Measurements from ENCODE around the gene HOXB1.
A peak's percentile ranks its signal among the peaks of the same experiment; 100 is the strongest.

Gene HOXB1

GRCh38 chr17:48554412-48555257, 23.8 kb upstream of the HOXB1 start:
- DNase-seq (ENCODE audit: low spot score): no peak

DNA sequence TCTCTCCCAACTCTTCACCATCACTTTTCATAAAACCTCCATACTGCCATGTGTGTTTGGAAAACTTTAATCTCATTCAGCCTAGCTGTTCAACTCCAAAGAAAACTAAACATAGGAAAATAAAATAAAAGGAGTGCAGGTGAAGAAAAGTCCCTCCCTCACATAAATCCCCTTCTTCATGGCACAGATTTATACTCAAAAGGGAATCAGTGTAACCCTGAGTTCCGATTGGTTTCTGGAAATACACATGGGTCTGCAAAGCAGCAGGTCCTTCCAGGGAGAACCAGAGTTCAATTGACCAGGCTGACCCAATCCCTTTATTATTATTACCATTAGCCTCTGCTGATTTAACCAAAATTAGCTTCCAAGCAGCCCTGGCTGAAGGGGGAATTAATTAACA, 23.0 kb upstream of the HOXB1 start:
- DNase-seq (ENCODE audit: low spot score): no peak

GRCh38 chr17:48553190-48553547, 22.4 kb upstream of the HOXB1 start:
- DNase-seq (ENCODE audit: low spot score): no peak

- DNase-seq (ENCODE audit: low spot score): no peak
Measured at GRCh38 chr17:48552466-48553189, 21.8 kb upstream of the HOXB1 start.

- no peak for DNase-seq (ENCODE audit: low spot score)
Measured at GRCh38 chr17:48551596-48552465, 21.0 kb upstream of the HOXB1 start.

GRCh38 chr17:48551214-48551555, 20.4 kb upstream of the HOXB1 start:
- DNase-seq (ENCODE audit: low spot score): no peak

DNA sequence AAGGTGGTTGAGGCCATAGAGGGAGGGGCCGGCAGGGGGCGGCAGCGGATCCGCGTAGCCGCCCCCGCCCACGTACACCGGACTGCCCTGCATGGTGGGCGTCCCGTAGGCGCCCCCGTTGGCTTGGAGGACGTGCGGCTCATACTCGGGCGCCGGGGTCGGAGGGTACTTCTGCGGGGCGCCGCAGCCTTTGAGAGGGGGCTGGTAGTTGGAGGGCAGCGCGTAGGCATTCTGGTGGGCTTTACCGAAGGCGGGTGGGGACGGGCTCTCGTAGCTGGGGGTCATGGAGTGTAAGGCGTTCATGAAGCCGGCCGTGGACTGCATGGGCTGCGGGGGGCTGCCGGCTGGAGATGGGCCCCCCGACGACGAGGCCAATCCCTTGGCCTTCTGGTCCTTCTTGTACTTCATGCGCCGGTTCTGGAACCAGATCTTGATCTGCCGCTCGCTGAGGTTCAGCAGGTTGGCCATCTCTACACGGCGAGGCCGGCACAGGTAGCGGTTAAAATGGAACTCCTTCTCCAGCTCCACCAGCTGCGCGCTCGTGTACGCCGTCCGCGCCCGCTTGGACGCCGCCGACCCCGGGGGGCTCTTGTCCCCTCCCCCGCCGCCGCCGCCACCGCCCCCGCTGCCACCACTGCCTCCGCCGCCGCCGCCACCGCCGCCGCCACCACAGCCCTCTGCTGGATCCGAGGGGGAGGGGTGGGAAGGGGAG, 19.8 kb upstream of the HOXB1 start:
- no peak for DNase-seq (ENCODE audit: low spot score)

GRCh38 chr17:48549914-48550501, 19.2 kb upstream of the HOXB1 start:
- no peak for DNase-seq (ENCODE audit: low spot score)

DNA sequence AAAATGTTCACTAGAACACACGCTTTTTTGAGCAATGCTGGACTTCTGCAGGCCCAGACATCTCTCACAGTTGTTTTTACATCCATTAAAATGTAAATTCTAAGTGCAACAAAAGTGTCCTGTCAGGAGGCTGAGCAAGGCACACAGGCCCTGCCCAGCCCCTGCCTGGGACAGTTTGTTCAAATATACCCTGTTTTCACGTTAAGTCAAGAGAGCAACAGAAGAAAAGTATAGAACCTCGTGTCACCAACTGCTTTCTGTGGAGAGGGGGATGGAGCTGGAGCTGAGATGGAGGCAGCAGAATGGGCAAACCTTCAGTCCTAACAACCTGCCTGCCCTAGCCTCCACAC, 18.4 kb upstream of the HOXB1 start:
- DNase-seq (ENCODE audit: low spot score): no peak

DNA sequence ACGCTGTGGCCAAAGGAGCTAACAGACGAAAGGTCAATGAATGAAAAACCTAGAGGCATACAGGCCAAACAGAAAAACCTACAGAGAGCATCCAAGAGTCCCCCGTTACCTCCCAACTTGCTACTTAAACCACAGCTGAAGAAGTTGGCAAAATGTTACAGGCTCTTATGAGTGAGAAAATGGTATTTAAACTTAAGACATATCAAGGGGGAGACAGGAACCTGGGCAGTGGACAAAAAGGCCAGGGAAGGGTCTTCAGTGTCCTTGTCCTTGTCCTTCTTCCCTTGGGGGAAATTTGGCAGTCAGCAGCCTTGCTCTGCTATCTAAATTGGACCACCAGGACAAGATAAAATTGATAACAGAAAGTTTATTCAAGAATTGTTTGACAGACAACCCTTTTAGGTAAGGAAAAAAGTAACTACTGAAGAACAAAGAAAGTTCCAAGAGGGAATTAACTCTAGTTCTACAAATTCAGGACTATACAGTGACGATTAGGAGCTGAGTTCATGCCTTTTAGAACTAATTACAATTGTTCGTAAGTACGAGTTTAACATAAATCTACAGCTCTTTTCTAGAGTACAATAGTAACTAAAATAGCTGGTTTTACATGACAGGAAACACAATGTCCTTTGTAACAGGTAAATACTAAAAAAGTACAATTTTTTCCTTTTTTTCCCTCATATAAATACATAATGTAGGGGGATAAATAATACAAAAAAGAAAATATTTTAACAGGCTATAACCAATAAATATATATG, 17.9 kb upstream of the HOXB1 start:
- DNase-seq (ENCODE audit: low spot score): no peak

GRCh38 chr17:48547808-48548522, 17.2 kb upstream of the HOXB1 start:
- DNase-seq (ENCODE audit: low spot score): peak; percentile 44

GRCh38 chr17:48546924-48547807, 16.4 kb upstream of the HOXB1 start:
- DNase-seq (ENCODE audit: low spot score): no peak

GRCh38 chr17:48546137-48546923, 15.5 kb upstream of the HOXB1 start:
- DNase-seq (ENCODE audit: low spot score): no peak

DNA sequence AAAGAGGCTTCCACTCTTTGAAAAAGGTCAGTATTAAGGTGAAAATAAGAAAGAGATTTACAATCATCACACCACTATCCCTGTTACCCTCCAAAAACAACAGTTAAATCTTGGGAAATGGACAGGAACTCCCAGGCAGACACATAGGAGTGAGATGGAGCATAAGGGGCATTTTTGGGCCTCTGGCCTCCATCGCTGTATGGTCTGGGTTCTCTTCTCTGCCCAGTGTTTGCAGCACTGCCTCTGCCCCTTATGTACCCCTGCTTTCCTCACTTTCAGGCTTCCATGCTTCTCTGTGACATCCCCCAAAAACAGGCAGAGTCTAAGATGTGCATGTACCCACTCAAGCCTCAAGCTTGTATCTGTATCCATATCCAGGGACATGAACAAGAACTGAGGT, 14.7 kb upstream of the HOXB1 start:
- no peak for DNase-seq (ENCODE audit: low spot score)

- no peak for DNase-seq (ENCODE audit: low spot score)
Measured at GRCh38 chr17:48545022-48545375, 14.2 kb upstream of the HOXB1 start, which contains the start of gene HOXB2. HOXB2 (minus strand) TSS chr17:48545109; CDS start chr17:48544911, 198 bp downstream.

GRCh38 chr17:48544349-48545021, 13.7 kb upstream of the HOXB1 start:
- DNase-seq (ENCODE audit: low spot score): peak; percentile 42

GRCh38 chr17:48543854-48544348, 13.1 kb upstream of the HOXB1 start:
- DNase-seq (ENCODE audit: low spot score): no peak

Data from CD4-positive, alpha-beta T cell treated with Interleukin-6 at 100 ng/mL for 8 hours (primary cell).